ENCODE results near the gene MX2. TPM values are rescaled to one million over a fixed set of nuclear protein-coding genes. Genes with fewer than 3 reads are reported as not detected.

The MX2 gene
- total and polyA plus RNA-seq, 2 donors (not counting 1 experiment from before 2014, with no cell fraction given), result 51.2 to 64.3 TPM

GRCh38 chr21:41428847-41429246 lies 67.0 kb downstream of the MX2 start:
- no peaks in the 10 kb centered on the region for H3K27me3 Mint-ChIP-seq
- peaks cover 3 to 48% of the 10 kb centered on the region in 2 experiments for H3K36me3 ChIP-seq (replicated peaks in 1 of 2; ENCODE audit: control extremely low read depth in 1 of 2, control insufficient read depth in 1 of 2, extremely low read depth in 1 of 2, insufficient read depth in 2 of 2, low read length in 1 of 2)
- ATAC-seq (ENCODE audit: low read depth), result no peak
- peaks cover 55 to 72% of the 10 kb centered on the region in 2 donors for H3K4me1 ChIP-seq (ENCODE audit: control insufficient read depth in 2 of 2, insufficient read depth in 2 of 2, low read length in 2 of 2)
- H3K4me2 ChIP-seq (replicated peaks; ENCODE audit: low read depth, low read length, poor library complexity, severe bottlenecking), result no peak overlapping the region
- intact Hi-C loops (cut with micrococcal nuclease), result no loop called here
- ChIA-PET POLR2A (no interaction called here), CTCF (interaction anchor here (1.4 kb wide), 1 partner anchor 11 kb away, joined by 4 read pairs; no protein-coding TSS in a partner anchor)
- TF ChIP-seq, protein P1, sequence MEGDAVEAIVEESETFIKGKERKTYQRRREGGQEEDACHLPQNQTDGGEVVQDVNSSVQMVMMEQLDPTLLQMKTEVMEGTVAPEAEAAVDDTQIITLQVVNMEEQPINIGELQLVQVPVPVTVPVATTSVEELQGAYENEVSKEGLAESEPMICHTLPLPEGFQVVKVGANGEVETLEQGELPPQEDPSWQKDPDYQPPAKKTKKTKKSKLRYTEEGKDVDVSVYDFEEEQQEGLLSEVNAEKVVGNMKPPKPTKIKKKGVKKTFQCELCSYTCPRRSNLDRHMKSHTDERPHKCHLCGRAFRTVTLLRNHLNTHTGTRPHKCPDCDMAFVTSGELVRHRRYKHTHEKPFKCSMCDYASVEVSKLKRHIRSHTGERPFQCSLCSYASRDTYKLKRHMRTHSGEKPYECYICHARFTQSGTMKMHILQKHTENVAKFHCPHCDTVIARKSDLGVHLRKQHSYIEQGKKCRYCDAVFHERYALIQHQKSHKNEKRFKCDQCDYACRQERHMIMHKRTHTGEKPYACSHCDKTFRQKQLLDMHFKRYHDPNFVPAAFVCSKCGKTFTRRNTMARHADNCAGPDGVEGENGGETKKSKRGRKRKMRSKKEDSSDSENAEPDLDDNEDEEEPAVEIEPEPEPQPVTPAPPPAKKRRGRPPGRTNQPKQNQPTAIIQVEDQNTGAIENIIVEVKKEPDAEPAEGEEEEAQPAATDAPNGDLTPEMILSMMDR (IDR thresholded peaks at IDR 0.05), result no peak
- TF ChIP-seq EZH2 (IDR thresholded peaks at IDR 0.05; ENCODE audit: borderline replicate concordance, insufficient read depth, low read depth, low read length, poor library complexity, severe bottlenecking), result no peak
- no peak for DNase-seq
- H3K4me3 ChIP-seq (ENCODE audit: control extremely low read depth in 1 of 5, extremely low read depth in 1 of 5, insufficient read depth in 1 of 5, low read depth in 2 of 5, low read length in 4 of 5), result no peak overlapping the region
- H3K27ac ChIP-seq (ENCODE audit: low read length in 2 of 2), result no peak overlapping the region
- H3K27ac Mint-ChIP-seq, result peak overlapping the region; percentile 57
- H3K4me1 Mint-ChIP-seq, result peaks cover 74% of the 10 kb centered on the region
- no peak overlapping the region for H3K9ac ChIP-seq (ENCODE audit: low read length)
- no peak overlapping the region for H3K4me3 Mint-ChIP-seq
- peaks cover 8% of the 10 kb centered on the region for H4K20me1 ChIP-seq (ENCODE audit: control insufficient read depth, insufficient read depth, low read length, poor library complexity, severe bottlenecking)
- peaks cover 0 to 4% (median 2%) of the 10 kb centered on the region in 3 donors for H3K9me3 ChIP-seq (ENCODE audit: control extremely low read depth in 1 of 3, control insufficient read depth in 2 of 3, insufficient read depth in 1 of 3, low read length in 2 of 3)
- WGBS (ENCODE audit: insufficient coverage), result 99% methylated on average over 5 of the region's 6 CpGs
- no peaks in the 10 kb centered on the region for H3K9me3 Mint-ChIP-seq (ENCODE audit: insufficient read depth)
- peaks cover 12% of the 10 kb centered on the region for H3K79me2 ChIP-seq (ENCODE audit: control insufficient read depth, insufficient read depth, low read length)
- no peak overlapping the region for H2AFZ ChIP-seq (ENCODE audit: insufficient read depth, low read depth, low read length, poor library complexity, severe bottlenecking)
- H3K27me3 ChIP-seq (replicated peaks in 1 of 4; ENCODE audit: control extremely low read depth in 1 of 4, control insufficient read depth in 3 of 4, insufficient read depth in 4 of 4, low read length in 3 of 4), result no peaks in the 10 kb centered on the region

GRCh38 chr21:41429305-41429704 lies 67.5 kb downstream of the MX2 start:
- H3K4me1 Mint-ChIP-seq, result peaks cover 71% of the 10 kb centered on the region
- CTCF ChIA-PET, result interaction anchor here (1.4 kb wide), 1 partner anchor 12 kb away, joined by 4 read pairs; no protein-coding TSS in a partner anchor

More at GRCh38 chr21:41429305-41429704, 67.5 kb downstream of the MX2 start:
- POLR2A ChIA-PET, result no interaction called here
- Histone ChIP-seq H3K79me2 (ENCODE audit: control insufficient read depth, insufficient read depth, low read length) (peaks cover 11% of the 10 kb centered on the region), H3K27ac (ENCODE audit: low read length in 2 of 2) (no peak overlapping the region), H3K4me1 (ENCODE audit: control insufficient read depth in 2 of 2, insufficient read depth in 2 of 2, low read length in 2 of 2) (peaks cover 50 to 68% of the 10 kb centered on the region in 2 donors), H3K9ac (ENCODE audit: low read length) (no peak overlapping the region), H3K9me3 (ENCODE audit: control extremely low read depth in 1 of 3, control insufficient read depth in 2 of 3, insufficient read depth in 1 of 3, low read length in 2 of 3) (peaks cover 0 to 7% (median 4%) of the 10 kb centered on the region in 3 donors), H4K20me1 (ENCODE audit: control insufficient read depth, insufficient read depth, low read length, poor library complexity, severe bottlenecking) (peaks cover 8% of the 10 kb centered on the region), H3K4me3 (ENCODE audit: control extremely low read depth in 1 of 5, extremely low read depth in 1 of 5, insufficient read depth in 1 of 5, low read depth in 2 of 5, low read length in 4 of 5) (no peak overlapping the region), H3K4me2 (replicated peaks; ENCODE audit: low read depth, low read length, poor library complexity, severe bottlenecking) (no peak overlapping the region), H2AFZ (ENCODE audit: insufficient read depth, low read depth, low read length, poor library complexity, severe bottlenecking) (no peak overlapping the region), H3K36me3 (replicated peaks in 1 of 2; ENCODE audit: control extremely low read depth in 1 of 2, control insufficient read depth in 1 of 2, extremely low read depth in 1 of 2, insufficient read depth in 2 of 2, low read length in 1 of 2) (peaks cover 3 to 52% of the 10 kb centered on the region in 2 experiments), H3K27me3 (replicated peaks in 1 of 4; ENCODE audit: control extremely low read depth in 1 of 4, control insufficient read depth in 3 of 4, insufficient read depth in 4 of 4, low read length in 3 of 4) (no peaks in the 10 kb centered on the region)
- intact Hi-C loops (cut with micrococcal nuclease), result no loop called here
- 80% methylated on average over 1 of the region's 3 CpGs for WGBS (ENCODE audit: insufficient coverage)
- H3K27me3 Mint-ChIP-seq, result no peaks in the 10 kb centered on the region
- ATAC-seq (ENCODE audit: low read depth) (no peak), DNase-seq (no peak)
- TF ChIP-seq EZH2 (IDR thresholded peaks at IDR 0.05; ENCODE audit: borderline replicate concordance, insufficient read depth, low read depth, low read length, poor library complexity, severe bottlenecking), result no peak
- TF ChIP-seq, protein P1 (IDR thresholded peaks at IDR 0.05), result no peak
- H3K4me3 Mint-ChIP-seq, result no peak overlapping the region
- H3K9me3 Mint-ChIP-seq (ENCODE audit: insufficient read depth), result peaks cover under 1% of the 10 kb centered on the region
- no peak overlapping the region for H3K27ac Mint-ChIP-seq

All from B cell (primary cell).